K562 (cell line): ENCODE measurements around the gene CACNA1C. TPM values are rescaled to one million over a fixed set of nuclear protein-coding genes. Genes with fewer than 3 reads are reported as not detected.

Experiments used
- ATAC-seq: fragments of 200-7000 bp; cut with Tn5 transposase; 3 replicates; pipeline ENCODE4 v1.9.1; 2020; ENCODE audit warnings: moderate library complexity
- BruUV-seq: library from RNA; stranded (reverse); fragments of 400-500 nt; replicated peaks from 2 replicates; lab custom pipeline; 2021; lab: Mats Ljungman, UMichigan
- CTCF ChIA-PET: fragments of 300-600 bp; formaldehyde crosslinking; extraction: SDS; loops from one replicate; lab custom pipeline; 2021; ENCODE audit warnings: low intra/inter-chr PET ratio; lab: Yijun Ruan, JAX
- POLR2A ChIA-PET: fragments of 300-600, 350-650 bp; sonication (Branson Sonifier 250); formaldehyde crosslinking; extraction: SDS; loops from one replicate; lab custom pipeline; 2021; ENCODE audit warnings: antibody characterized with exemption, inconsistent platforms; lab: Yijun Ruan, JAX
- DNase-seq, 4 experiments: peaks; one replicate each; pipeline versions ENCODE4 v3.0.0 to v3.0.0-alpha.2; 2011 to 2018; ENCODE audit warnings: low spot score in 3 of 4, mixed read lengths in 3 of 4; ENCODE audit errors: extremely low read depth in 1 of 4
- FAIRE-seq: peaks from 2 replicates; lab custom pipeline; 2011; peaks lifted over from hg19 to GRCh38; lab: Jason Lieb, UNC
- H2AFZ ChIP-seq: 2 replicates; pipeline ENCODE4 v1.6.0; 2011; ENCODE audit warnings: low read depth, low read length, control low read depth, inconsistent platforms
- H3K27ac ChIP-seq: fragments of 200-600 bp; 3 replicates; pipeline ENCODE4 v1.8.0; 2011; ENCODE audit warnings: low read depth, mild to moderate bottlenecking, control low read depth, inconsistent platforms, low read length, moderate library complexity, mixed read lengths; ENCODE audit errors: extremely low read depth
- H3K27me3 ChIP-seq, 2 experiments: fragments of 300-600 bp in 1 of 2; 2 replicates in 1 of 2; 3 replicates in 1 of 2; pipeline versions ENCODE4 v1.6.0 to v1.8.0; 2011; ENCODE audit warnings: inconsistent platforms in 2 of 2, low read length in 2 of 2, mild to moderate bottlenecking in 1 of 2, mixed read lengths in 1 of 2, moderate library complexity in 1 of 2; ENCODE audit not compliant: control insufficient read depth in 2 of 2, insufficient read depth in 2 of 2
- H3K36me3 ChIP-seq: fragments of 300-600 bp; 3 replicates; pipeline ENCODE4 v1.8.0; 2011; ENCODE audit warnings: mild to moderate bottlenecking, low read length, inconsistent platforms; ENCODE audit not compliant: control insufficient read depth, insufficient read depth
- H3K4me1 ChIP-seq, 2 experiments: fragments of 200-600 bp in 1 of 2; replicated peaks in 1 of 2; 2 replicates in 1 of 2; 3 replicates in 1 of 2; pipeline versions ENCODE4 v1.5.1 to v1.8.0; 2011; ENCODE audit warnings: inconsistent platforms in 2 of 2, low read length in 2 of 2, mild to moderate bottlenecking in 1 of 2, mixed read lengths in 1 of 2, moderate library complexity in 1 of 2; ENCODE audit not compliant: control insufficient read depth in 2 of 2, insufficient read depth in 2 of 2
- H3K4me2 ChIP-seq: 2 replicates; pipeline ENCODE4 v1.6.1; 2011; ENCODE audit warnings: low read length, control low read depth, inconsistent platforms, mixed read lengths; ENCODE audit not compliant: insufficient read depth
- H3K4me3 ChIP-seq: fragments of 200-600 bp; sonication (generic), shearing (Covaris generic); 2 replicates; pipeline ENCODE4 v1.5.1; 2016; ENCODE audit warnings: control low read depth, inconsistent platforms
- H3K79me2 ChIP-seq: fragments of 200-600 bp; 3 replicates; pipeline ENCODE4 v1.8.0; 2011; ENCODE audit warnings: low read length, inconsistent platforms; ENCODE audit not compliant: control insufficient read depth, insufficient read depth
- H3K9ac ChIP-seq, 2 experiments: 2 replicates each; pipeline versions ENCODE4 v1.6.0 to v1.6.1; 2011; ENCODE audit warnings: low read depth in 2 of 2, low read length in 2 of 2, control low read depth in 1 of 2, inconsistent platforms in 1 of 2, mild to moderate bottlenecking in 1 of 2, mixed read lengths in 1 of 2; ENCODE audit not compliant: insufficient read depth in 1 of 2
- H3K9me1 ChIP-seq: one replicate; pipeline ENCODE4 v1.6.0; 2011; ENCODE audit warnings: inconsistent platforms, mild to moderate bottlenecking, low read length, moderate library complexity; ENCODE audit not compliant: control insufficient read depth, insufficient read depth
- H3K9me3 ChIP-seq: replicated peaks from 2 replicates; pipeline ENCODE4 v1.5.1; 2011; ENCODE audit warnings: low read depth, low read length, inconsistent platforms; ENCODE audit not compliant: control insufficient read depth, insufficient read depth
- H4K20me1 ChIP-seq: replicated peaks from 2 replicates; pipeline ENCODE4 v1.6.1; 2011; ENCODE audit warnings: low read length, inconsistent platforms, mixed read lengths; ENCODE audit not compliant: control insufficient read depth, insufficient read depth
- ARID2 ChIP-seq: fragments of 450-650 bp; IDR thresholded peaks from 2 replicates; pipeline ENCODE4 v1.6.1; 2017; ENCODE audit warnings: antibody characterized with exemption, mild to moderate bottlenecking
- CEBPG ChIP-seq, 3 experiments: fragments of 200-800 bp in 1 of 3; sonication (Bioruptor generic) in 1 of 3; sonication (generic) in 1 of 3; formaldehyde crosslinking in 1 of 3; IDR thresholded peaks in 2 of 3; conservative IDR thresholded peaks in 1 of 3; 2 replicates each; pipeline versions ENCODE4 v1.6.1 to v1.8.0; 2016 to 2022; ENCODE audit warnings: missing compliant biosample characterization in 2 of 3, missing genetic modification characterization in 2 of 3, mild to moderate bottlenecking in 1 of 3, missing genetic modification reagents in 1 of 3
- HIVEP1 ChIP-seq: fragments of 250-450 bp; sonication (Bioruptor Pico); IDR thresholded peaks from 2 replicates; pipeline ENCODE4 v1.4.0; 2020; ENCODE audit warnings: mild to moderate bottlenecking
- HOXB6 ChIP-seq: fragments of 250-450 bp; sonication (Bioruptor Pico); IDR thresholded peaks from 2 replicates; pipeline ENCODE4 v1.5.1; 2022; ENCODE audit warnings: mild to moderate bottlenecking, borderline replicate concordance
- POLR2AphosphoS5 ChIP-seq: IDR thresholded peaks from 2 replicates; pipeline ENCODE4 v1.6.1; 2011; ENCODE audit warnings: mild to moderate bottlenecking, low read depth, low read length, moderate library complexity; ENCODE audit not compliant: control insufficient read depth, insufficient read depth
- RHOXF2B ChIP-seq: fragments of 250-450 bp; sonication (Bioruptor Pico); conservative IDR thresholded peaks from 2 replicates; pipeline ENCODE4 v1.5.1; 2021
- THRA ChIP-seq: fragments of 450-650 bp; IDR thresholded peaks from 2 replicates; pipeline ENCODE4 v1.6.1; 2017; ENCODE audit warnings: mild to moderate bottlenecking, moderate library complexity
- ZEB2 ChIP-seq: fragments of 450-650 bp; IDR thresholded peaks from 2 replicates; pipeline ENCODE4 v1.6.1; 2016
- ZNF347 ChIP-seq: fragments of 450-650 bp; formaldehyde crosslinking; IDR thresholded peaks from 2 replicates; pipeline ENCODE4 v1.4.0; 2020; ENCODE audit warnings: low read depth, mild to moderate bottlenecking, moderate library complexity
- ZNF518B ChIP-seq: fragments of 250-450 bp; sonication (Bioruptor Pico); IDR thresholded peaks from 2 replicates; pipeline ENCODE4 v1.5.0; 2021; ENCODE audit warnings: mild to moderate bottlenecking, moderate library complexity
- ZNF785 ChIP-seq: fragments of 250-450 bp; sonication (Bioruptor Pico); IDR thresholded peaks from 2 replicates; pipeline ENCODE4 v1.4.0; 2020; ENCODE audit warnings: mild to moderate bottlenecking
- WGBS: fragments of 100-300 bp; shearing (Covaris generic); methylation state at CpG from one replicate; pipeline ENCODE4 v1.1.6; 2016; ENCODE audit warnings: low coverage, mixed read lengths; ENCODE audit not compliant: insufficient coverage; ENCODE audit errors: missing lambda C conversion rate; 5-methylcytosine and 5-hydroxymethylcytosine counted together
- in situ Hi-C: fragments of 300-500 bp; cut with MboI; formaldehyde crosslinking; loops from 4 replicates; pipeline ENCODE4 v1.15.0; 2018; ENCODE audit warnings: inconsistent platforms, mixed read lengths
- intact Hi-C: fragments of 100-400 bp; cut with micrococcal nuclease; formaldehyde crosslinking; loops from 2 replicates; pipeline ENCODE4 v1.14.2; 2022
- polyA plus RNA-seq, 8 experiments: library from polyadenylated mRNA; depleted of rRNA in 4 of 8; stranded (reverse) in 5 of 8; unstranded in 3 of 8; fragments of >200 nt; fragmentation: Nextera tagmentation in 2 of 8; fragmentation: Illumina TruSeq in 1 of 8; extraction: Ambion mirVana in 2 of 8; extraction: Trizol in 1 of 8; gene quantifications; 2 replicates each; pipeline versions ENCODE4 v1.2.1 to v1.2.3, GENCODE V29; 2011 to 2014; ENCODE audit warnings: inconsistent platforms in 1 of 8, missing spikeins in 1 of 8
- total RNA-seq, 7 experiments: library from RNA; depleted of rRNA in 6 of 7; stranded (reverse); fragments of >200 nt in 6 of 7; fragmentation: Illumina TruSeq in 2 of 7; extraction: Trizol in 2 of 7; gene quantifications; 2 replicates each; pipeline versions ENCODE4 v1.2.1 to v1.2.3, GENCODE V29; 2011 to 2021; ENCODE audit warnings: low replicate concordance in 1 of 7

The CACNA1C gene
- total and polyA plus RNA-seq, 9 of the 15 experiments (the other 6 are each of a cell fraction or from before 2014, with no cell fraction given) = not detected

GRCh38 chr12:2495417-2496112 lies 442.8 kb downstream of the CACNA1C start:
- 0% methylated on average over 6 of the region's 6 CpGs for WGBS
- DNase-seq = no peak
- Histone ChIP-seq H3K9me3 (no peaks in the 10 kb centered on the region), H2AFZ (no peak overlapping the region), H3K4me2 (no peak overlapping the region), H3K27me3 (peaks cover 2 to 23% of the 10 kb centered on the region in 2 experiments; a peak in 3 of 5 replicates), H3K27ac (no peak overlapping the region), H3K36me3 (no peaks in the 10 kb centered on the region), H4K20me1 (no peaks in the 10 kb centered on the region; the same call in 1 of the 2 replicates), H3K4me1 (no peaks in the 10 kb centered on the region), H3K4me3 (no peak overlapping the region), H3K9ac (no peak overlapping the region), H3K9me1 (no peaks in the 10 kb centered on the region), H3K79me2 (no peaks in the 10 kb centered on the region)
- no peak for FAIRE-seq
- in situ Hi-C loops (no loop called here), intact Hi-C loops (no loop called here)
- ChIA-PET CTCF (no interaction called here), POLR2A (interaction anchor here (0.6 kb wide), 1 partner anchor 9 kb away, joined by 3 read pairs; no protein-coding TSS in a partner anchor)
- BruUV-seq = no TSS peak
- ATAC-seq = no peak
- TF ChIP-seq ZEB2 (no peak), CEBPG (CRISPR knock-in tag; IDR thresholded peaks at IDR 0.05) (no peak), CEBPG (tag; conservative IDR thresholded peaks at IDR 0.05 in 1 of 2, IDR thresholded peaks at IDR 0.05 in 1 of 2) (no peak), POLR2AphosphoS5 (no peak), ARID2 (no peak), HOXB6 (CRISPR knock-in tag) (no peak), ZNF785 (CRISPR knock-in tag) (no peak), ZNF518B (no peak), RHOXF2B (CRISPR knock-in tag) (no peak), HIVEP1 (no peak), ZNF347 (CRISPR knock-in tag) (no peak), THRA (no peak)
